Neural cell (in vitro differentiated cells): ENCODE data around the gene PGAP3. TPM values are rescaled to one million over a fixed set of nuclear protein-coding genes. Genes with fewer than 3 reads are reported as not detected.

Source experiments
- H2AFZ ChIP-seq: fragments of 200-600, 300-800 bp; sonication (generic), shearing (Covaris generic); 2 replicates; pipeline ENCODE4 v1.6.0; 2014; ENCODE audit warnings: low read depth, mild to moderate bottlenecking, antibody characterized with exemption, low read length, moderate library complexity
- H3F3A ChIP-seq: fragments of 200-600 bp; shearing (Covaris generic); 2 replicates; pipeline ENCODE4 v1.6.1; 2016; ENCODE audit warnings: mild to moderate bottlenecking, moderate library complexity, mixed read lengths, antibody characterized with exemption, low read length; ENCODE audit not compliant: insufficient read depth, poor library complexity, severe bottlenecking
- H3K27ac ChIP-seq: fragments of 200-600, 300-800 bp; sonication (generic), shearing (Covaris generic); 2 replicates; pipeline ENCODE4 v1.5.1; 2014; ENCODE audit warnings: mild to moderate bottlenecking, low read length, moderate library complexity
- H3K27me3 ChIP-seq: fragments of 300-800, 200-600 bp; sonication (generic), shearing (Covaris generic); 2 replicates; pipeline ENCODE4 v1.6.0; 2014; ENCODE audit warnings: mild to moderate bottlenecking, low read depth, low read length, moderate library complexity; ENCODE audit not compliant: insufficient read depth
- H3K36me3 ChIP-seq: fragments of 300-800, 200-600 bp; sonication (generic), shearing (Covaris generic); 2 replicates; pipeline ENCODE4 v1.5.1; 2014; ENCODE audit warnings: mild to moderate bottlenecking, antibody characterized with exemption, low read length, moderate library complexity; ENCODE audit not compliant: insufficient read depth
- H3K4me2 ChIP-seq: fragments of 300-800, 200-600 bp; sonication (generic), shearing (Covaris generic); 2 replicates; pipeline ENCODE4 v1.6.0; 2014; ENCODE audit warnings: mild to moderate bottlenecking, low read length
- H3K4me3 ChIP-seq: fragments of 300-800, 200-600 bp; sonication (generic), shearing (Covaris generic); 2 replicates; pipeline ENCODE4 v1.5.1; 2014; ENCODE audit warnings: mild to moderate bottlenecking, low read length, moderate library complexity
- H3K79me2 ChIP-seq: fragments of 200-600 bp; shearing (Covaris generic); replicated peaks from 2 replicates; pipeline ENCODE4 v1.6.0; 2014; ENCODE audit warnings: mild to moderate bottlenecking, low read length, moderate library complexity; ENCODE audit not compliant: insufficient read depth
- H3K9ac ChIP-seq: fragments of 300-800, 200-600 bp; sonication (generic), shearing (Covaris generic); 2 replicates; pipeline ENCODE4 v1.6.1; 2016; ENCODE audit warnings: mild to moderate bottlenecking, low read length, mixed read lengths
- H3K9me2 ChIP-seq: fragments of 200-600 bp; shearing (Covaris generic); 2 replicates; pipeline ENCODE4 v1.6.1; 2016; ENCODE audit warnings: mild to moderate bottlenecking, low read length, mixed read lengths; ENCODE audit not compliant: insufficient read depth
- H3K9me3 ChIP-seq: fragments of 200-600, 300-800 bp; sonication (generic), shearing (Covaris generic); 2 replicates; pipeline ENCODE4 v1.6.1; 2016; ENCODE audit warnings: mild to moderate bottlenecking, mixed run types, low read length, moderate library complexity, mixed read lengths
- H4K20me1 ChIP-seq: fragments of 200-600 bp; shearing (Covaris generic); 2 replicates; pipeline ENCODE4 v1.6.1; 2016; ENCODE audit warnings: mild to moderate bottlenecking, mixed run types; ENCODE audit not compliant: insufficient read depth
- EP300 ChIP-seq: fragments of 450-650 bp; conservative IDR thresholded peaks from 2 replicates; pipeline ENCODE4 v1.6.1; 2014; ENCODE audit warnings: antibody characterized with exemption, mild to moderate bottlenecking, moderate library complexity; ENCODE audit not compliant: poor library complexity, severe bottlenecking
- EZH2 ChIP-seq: fragments of 200-600, 300-800 bp; shearing (Covaris generic), sonication (generic); IDR thresholded peaks from 2 replicates; pipeline ENCODE4 v1.6.1; 2014; ENCODE audit warnings: antibody characterized with exemption, low read length, borderline replicate concordance, mild to moderate bottlenecking; ENCODE audit not compliant: insufficient read depth, poor library complexity, severe bottlenecking
- MXI1 ChIP-seq: fragments of 450-650 bp; conservative IDR thresholded peaks from 2 replicates; pipeline ENCODE4 v1.6.1; 2014; ENCODE audit warnings: antibody characterized with exemption, mild to moderate bottlenecking; ENCODE audit not compliant: poor library complexity, severe bottlenecking
- POLR2AphosphoS5 ChIP-seq: IDR thresholded peaks from 2 replicates; pipeline ENCODE4 v1.6.1; 2012
- RAD21 ChIP-seq: fragments of 450-650 bp; conservative IDR thresholded peaks from 2 replicates; pipeline ENCODE4 v1.6.1; 2014; ENCODE audit warnings: antibody characterized with exemption, mild to moderate bottlenecking, moderate library complexity
- SMC3 ChIP-seq: fragments of 450-650 bp; conservative IDR thresholded peaks from 2 replicates; pipeline ENCODE4 v1.6.1; 2014; ENCODE audit warnings: antibody characterized with exemption, mild to moderate bottlenecking, moderate library complexity; ENCODE audit not compliant: poor library complexity
- TAF1 ChIP-seq: IDR thresholded peaks from 2 replicates; pipeline ENCODE4 v1.6.1; 2012; ENCODE audit warnings: low read depth
- polyA plus RNA-seq: library from polyadenylated mRNA; depleted of rRNA; stranded (reverse); fragments of >200 nt; gene quantifications from 2 replicates; pipeline ENCODE4 v1.2.3, GENCODE V29; 2014
- TF ChIP-seq, protein P1 (sequence below): fragments of 450-650 bp; IDR thresholded peaks from 2 replicates; pipeline ENCODE4 v1.5.1; 2014; ENCODE audit warnings: antibody characterized with exemption, mild to moderate bottlenecking, moderate library complexity; ENCODE audit not compliant: poor library complexity, severe bottlenecking
- TF ChIP-seq, protein P2 (sequence below): IDR thresholded peaks from 2 replicates; pipeline ENCODE4 v1.6.1; 2012; ENCODE audit warnings: borderline replicate concordance

Gene PGAP3
- polyA plus RNA-seq, 1 donor from 2014 or later = 27.2 TPM

DNA sequence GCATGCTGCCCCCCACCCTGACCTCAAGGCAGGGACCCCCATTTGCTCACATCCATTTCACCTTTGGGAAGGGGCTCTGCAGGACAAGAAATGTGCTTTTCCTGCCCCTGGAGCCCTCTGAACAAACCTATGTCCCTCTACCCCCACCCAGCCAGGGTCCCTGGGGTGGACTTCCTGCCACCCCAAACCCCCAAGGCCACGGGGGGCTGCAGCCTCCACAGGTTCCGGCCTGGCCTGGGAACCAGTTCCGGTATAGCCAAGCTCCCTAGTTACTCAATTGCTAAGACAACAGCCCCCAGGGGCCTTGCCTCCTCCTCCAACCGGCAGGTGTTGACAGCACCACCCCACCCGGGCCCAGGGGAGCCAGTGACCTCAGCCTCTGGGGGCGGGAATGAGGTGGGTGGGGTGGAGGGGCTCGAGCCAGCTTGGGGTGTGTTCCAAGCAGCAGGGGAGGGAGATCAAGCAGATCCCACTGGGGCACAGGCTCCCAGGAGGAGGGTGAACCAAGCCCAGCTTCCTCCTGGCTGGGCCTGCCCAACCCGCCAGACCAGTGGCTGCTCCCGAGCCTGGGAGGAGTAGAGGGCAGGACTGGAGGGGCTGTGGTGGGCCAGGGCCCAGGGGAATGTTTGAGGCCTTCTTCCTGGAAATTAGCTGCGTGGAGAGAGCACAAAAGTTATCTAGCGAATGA lies 13.0 kb downstream of the PGAP3 start:
- Histone ChIP-seq H3K79me2 (no peaks in the 10 kb centered on the region), H3K36me3 (no peaks in the 10 kb centered on the region)
- TF ChIP-seq POLR2AphosphoS5 = no peak
- TF ChIP-seq TAF1 = no peak
- no peak for TF ChIP-seq MXI1
- no peak for TF ChIP-seq RAD21
- TF ChIP-seq EZH2 = no peak
- no peak for TF ChIP-seq EP300

DNA sequence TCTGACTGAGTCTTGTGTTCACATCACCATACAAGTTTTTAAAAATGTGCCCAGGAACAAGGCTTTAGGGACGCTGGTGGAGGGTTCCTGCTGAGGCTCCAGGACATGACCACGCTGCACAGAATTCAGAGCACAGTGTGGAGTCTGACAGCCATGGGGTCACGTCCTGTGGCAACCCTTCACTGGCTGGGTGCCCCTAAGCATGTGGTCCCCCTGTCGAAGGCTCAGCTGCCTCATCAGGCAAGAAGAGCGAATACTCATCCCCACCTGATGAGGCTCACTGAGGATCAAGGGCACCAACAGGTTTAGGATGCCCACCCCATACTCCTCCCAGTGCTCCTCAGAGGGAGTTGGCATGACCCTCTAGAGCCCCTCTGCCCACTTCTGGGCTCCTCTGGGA lies 13.7 kb downstream of the PGAP3 start:
- H2AFZ ChIP-seq = no peak overlapping the region
- H4K20me1 ChIP-seq = no peaks in the 10 kb centered on the region
- H3K27ac ChIP-seq = no peak overlapping the region
- H3K27me3 ChIP-seq = peaks cover 3% of the 10 kb centered on the region
- H3K79me2 ChIP-seq = no peaks in the 10 kb centered on the region
- no peaks in the 10 kb centered on the region for H3F3A ChIP-seq
- no peaks in the 10 kb centered on the region for H3K9me2 ChIP-seq
- no peak overlapping the region for H3K4me3 ChIP-seq
- TF ChIP-seq, protein P1, sequence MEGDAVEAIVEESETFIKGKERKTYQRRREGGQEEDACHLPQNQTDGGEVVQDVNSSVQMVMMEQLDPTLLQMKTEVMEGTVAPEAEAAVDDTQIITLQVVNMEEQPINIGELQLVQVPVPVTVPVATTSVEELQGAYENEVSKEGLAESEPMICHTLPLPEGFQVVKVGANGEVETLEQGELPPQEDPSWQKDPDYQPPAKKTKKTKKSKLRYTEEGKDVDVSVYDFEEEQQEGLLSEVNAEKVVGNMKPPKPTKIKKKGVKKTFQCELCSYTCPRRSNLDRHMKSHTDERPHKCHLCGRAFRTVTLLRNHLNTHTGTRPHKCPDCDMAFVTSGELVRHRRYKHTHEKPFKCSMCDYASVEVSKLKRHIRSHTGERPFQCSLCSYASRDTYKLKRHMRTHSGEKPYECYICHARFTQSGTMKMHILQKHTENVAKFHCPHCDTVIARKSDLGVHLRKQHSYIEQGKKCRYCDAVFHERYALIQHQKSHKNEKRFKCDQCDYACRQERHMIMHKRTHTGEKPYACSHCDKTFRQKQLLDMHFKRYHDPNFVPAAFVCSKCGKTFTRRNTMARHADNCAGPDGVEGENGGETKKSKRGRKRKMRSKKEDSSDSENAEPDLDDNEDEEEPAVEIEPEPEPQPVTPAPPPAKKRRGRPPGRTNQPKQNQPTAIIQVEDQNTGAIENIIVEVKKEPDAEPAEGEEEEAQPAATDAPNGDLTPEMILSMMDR = no peak
- TF ChIP-seq TAF1 = no peak
- TF ChIP-seq RAD21 = no peak
- TF ChIP-seq SMC3 = no peak
- no peak for TF ChIP-seq EP300
- TF ChIP-seq POLR2AphosphoS5 = no peak
- no peak for TF ChIP-seq EZH2
- TF ChIP-seq, protein P2, sequence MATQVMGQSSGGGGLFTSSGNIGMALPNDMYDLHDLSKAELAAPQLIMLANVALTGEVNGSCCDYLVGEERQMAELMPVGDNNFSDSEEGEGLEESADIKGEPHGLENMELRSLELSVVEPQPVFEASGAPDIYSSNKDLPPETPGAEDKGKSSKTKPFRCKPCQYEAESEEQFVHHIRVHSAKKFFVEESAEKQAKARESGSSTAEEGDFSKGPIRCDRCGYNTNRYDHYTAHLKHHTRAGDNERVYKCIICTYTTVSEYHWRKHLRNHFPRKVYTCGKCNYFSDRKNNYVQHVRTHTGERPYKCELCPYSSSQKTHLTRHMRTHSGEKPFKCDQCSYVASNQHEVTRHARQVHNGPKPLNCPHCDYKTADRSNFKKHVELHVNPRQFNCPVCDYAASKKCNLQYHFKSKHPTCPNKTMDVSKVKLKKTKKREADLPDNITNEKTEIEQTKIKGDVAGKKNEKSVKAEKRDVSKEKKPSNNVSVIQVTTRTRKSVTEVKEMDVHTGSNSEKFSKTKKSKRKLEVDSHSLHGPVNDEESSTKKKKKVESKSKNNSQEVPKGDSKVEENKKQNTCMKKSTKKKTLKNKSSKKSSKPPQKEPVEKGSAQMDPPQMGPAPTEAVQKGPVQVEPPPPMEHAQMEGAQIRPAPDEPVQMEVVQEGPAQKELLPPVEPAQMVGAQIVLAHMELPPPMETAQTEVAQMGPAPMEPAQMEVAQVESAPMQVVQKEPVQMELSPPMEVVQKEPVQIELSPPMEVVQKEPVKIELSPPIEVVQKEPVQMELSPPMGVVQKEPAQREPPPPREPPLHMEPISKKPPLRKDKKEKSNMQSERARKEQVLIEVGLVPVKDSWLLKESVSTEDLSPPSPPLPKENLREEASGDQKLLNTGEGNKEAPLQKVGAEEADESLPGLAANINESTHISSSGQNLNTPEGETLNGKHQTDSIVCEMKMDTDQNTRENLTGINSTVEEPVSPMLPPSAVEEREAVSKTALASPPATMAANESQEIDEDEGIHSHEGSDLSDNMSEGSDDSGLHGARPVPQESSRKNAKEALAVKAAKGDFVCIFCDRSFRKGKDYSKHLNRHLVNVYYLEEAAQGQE = no peak
- TF ChIP-seq MXI1 = no peak
- no peak overlapping the region for H3K4me2 ChIP-seq
- H3K9ac ChIP-seq = no peak overlapping the region
- H3K36me3 ChIP-seq = no peaks in the 10 kb centered on the region
- H3K9me3 ChIP-seq = no peaks in the 10 kb centered on the region

More for the DNA sequence above, 13.0 kb downstream of the PGAP3 start:
- Histone ChIP-seq H3K4me2 (no peak overlapping the region), H2AFZ (no peak overlapping the region), H3K9me3 (no peaks in the 10 kb centered on the region), H3K4me3 (no peak overlapping the region), H3K27me3 (no peaks in the 10 kb centered on the region), H3F3A (no peaks in the 10 kb centered on the region), H3K9ac (no peak overlapping the region), H3K9me2 (no peaks in the 10 kb centered on the region), H4K20me1 (no peaks in the 10 kb centered on the region), H3K27ac (no peak overlapping the region)
